ENCODE measurements around the gene STIMATE. TPM values are rescaled to one million over a fixed set of nuclear protein-coding genes. Genes with fewer than 3 reads are reported as not detected.

STIMATE gene
- total RNA-seq, 1 experiment from 2014 or later: 15.7 TPM

DNA sequence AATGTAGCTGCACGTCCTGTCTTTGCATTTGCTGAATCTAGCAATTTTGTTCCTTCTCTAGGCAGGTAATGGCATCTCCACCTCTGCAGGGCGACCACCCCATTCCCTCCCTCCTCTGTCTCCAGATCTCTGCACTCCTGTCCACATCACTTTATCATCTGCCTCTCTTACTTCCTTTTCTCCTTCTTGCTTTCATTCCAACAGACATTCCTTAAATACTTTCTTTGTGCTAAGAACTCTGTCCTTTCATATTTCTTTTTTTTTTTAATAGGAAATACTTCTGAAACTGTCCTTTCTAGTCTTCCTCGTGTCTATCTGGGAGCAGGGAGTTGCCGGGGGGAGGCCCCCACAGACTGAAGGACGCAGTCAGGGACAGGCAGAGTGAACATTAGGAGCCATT, 95.5 kb downstream of the STIMATE start:
- BruUV-seq (replicated peaks): no TSS peak
- ChIA-PET CTCF (no interaction called here), POLR2A (no interaction called here)
- Histone ChIP-seq H3K4me1 (ENCODE audit: control insufficient read depth, insufficient read depth, low read length) (no peaks in the 10 kb centered on the region), H3K27ac (ENCODE audit: low read length) (no peak overlapping the region), H3K36me3 (ENCODE audit: control insufficient read depth, insufficient read depth, low read length) (no peaks in the 10 kb centered on the region), H3K27me3 (ENCODE audit: control insufficient read depth, insufficient read depth, low read length) (no peaks in the 10 kb centered on the region), H3K4me3 (ENCODE audit: low read depth in 2 of 2, low read length in 2 of 2) (no peak overlapping the region), H3K9me3 (ENCODE audit: control insufficient read depth, insufficient read depth, low read depth, low read length) (no peaks in the 10 kb centered on the region)
- in situ Hi-C loops (cut with HindIII; ENCODE audit: low pct_unique_long_range_greater_than_20kb, low sequenced_read_pairs) (no loop called here), intact Hi-C loops (cut with micrococcal nuclease; ENCODE audit: unreplicated experiment) (no loop called here)
- DNase-seq (ENCODE audit: low read depth, low spot score) (no peak), ATAC-seq (no peak)
- no peak for TF ChIP-seq SIN3A (IDR thresholded peaks at IDR 0.05; ENCODE audit: borderline replicate concordance, insufficient read depth, low read depth, low read length)
- TF ChIP-seq, protein P1, sequence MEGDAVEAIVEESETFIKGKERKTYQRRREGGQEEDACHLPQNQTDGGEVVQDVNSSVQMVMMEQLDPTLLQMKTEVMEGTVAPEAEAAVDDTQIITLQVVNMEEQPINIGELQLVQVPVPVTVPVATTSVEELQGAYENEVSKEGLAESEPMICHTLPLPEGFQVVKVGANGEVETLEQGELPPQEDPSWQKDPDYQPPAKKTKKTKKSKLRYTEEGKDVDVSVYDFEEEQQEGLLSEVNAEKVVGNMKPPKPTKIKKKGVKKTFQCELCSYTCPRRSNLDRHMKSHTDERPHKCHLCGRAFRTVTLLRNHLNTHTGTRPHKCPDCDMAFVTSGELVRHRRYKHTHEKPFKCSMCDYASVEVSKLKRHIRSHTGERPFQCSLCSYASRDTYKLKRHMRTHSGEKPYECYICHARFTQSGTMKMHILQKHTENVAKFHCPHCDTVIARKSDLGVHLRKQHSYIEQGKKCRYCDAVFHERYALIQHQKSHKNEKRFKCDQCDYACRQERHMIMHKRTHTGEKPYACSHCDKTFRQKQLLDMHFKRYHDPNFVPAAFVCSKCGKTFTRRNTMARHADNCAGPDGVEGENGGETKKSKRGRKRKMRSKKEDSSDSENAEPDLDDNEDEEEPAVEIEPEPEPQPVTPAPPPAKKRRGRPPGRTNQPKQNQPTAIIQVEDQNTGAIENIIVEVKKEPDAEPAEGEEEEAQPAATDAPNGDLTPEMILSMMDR (IDR thresholded peaks at IDR 0.05): no peak
- no peak for TF ChIP-seq POLR2AphosphoS5 (IDR thresholded peaks at IDR 0.05; ENCODE audit: low read depth, low read length)
- TF ChIP-seq TCF7L2 (IDR thresholded peaks at IDR 0.05; ENCODE audit: low read depth, low read length): no peak
- TF ChIP-seq, protein P2, sequence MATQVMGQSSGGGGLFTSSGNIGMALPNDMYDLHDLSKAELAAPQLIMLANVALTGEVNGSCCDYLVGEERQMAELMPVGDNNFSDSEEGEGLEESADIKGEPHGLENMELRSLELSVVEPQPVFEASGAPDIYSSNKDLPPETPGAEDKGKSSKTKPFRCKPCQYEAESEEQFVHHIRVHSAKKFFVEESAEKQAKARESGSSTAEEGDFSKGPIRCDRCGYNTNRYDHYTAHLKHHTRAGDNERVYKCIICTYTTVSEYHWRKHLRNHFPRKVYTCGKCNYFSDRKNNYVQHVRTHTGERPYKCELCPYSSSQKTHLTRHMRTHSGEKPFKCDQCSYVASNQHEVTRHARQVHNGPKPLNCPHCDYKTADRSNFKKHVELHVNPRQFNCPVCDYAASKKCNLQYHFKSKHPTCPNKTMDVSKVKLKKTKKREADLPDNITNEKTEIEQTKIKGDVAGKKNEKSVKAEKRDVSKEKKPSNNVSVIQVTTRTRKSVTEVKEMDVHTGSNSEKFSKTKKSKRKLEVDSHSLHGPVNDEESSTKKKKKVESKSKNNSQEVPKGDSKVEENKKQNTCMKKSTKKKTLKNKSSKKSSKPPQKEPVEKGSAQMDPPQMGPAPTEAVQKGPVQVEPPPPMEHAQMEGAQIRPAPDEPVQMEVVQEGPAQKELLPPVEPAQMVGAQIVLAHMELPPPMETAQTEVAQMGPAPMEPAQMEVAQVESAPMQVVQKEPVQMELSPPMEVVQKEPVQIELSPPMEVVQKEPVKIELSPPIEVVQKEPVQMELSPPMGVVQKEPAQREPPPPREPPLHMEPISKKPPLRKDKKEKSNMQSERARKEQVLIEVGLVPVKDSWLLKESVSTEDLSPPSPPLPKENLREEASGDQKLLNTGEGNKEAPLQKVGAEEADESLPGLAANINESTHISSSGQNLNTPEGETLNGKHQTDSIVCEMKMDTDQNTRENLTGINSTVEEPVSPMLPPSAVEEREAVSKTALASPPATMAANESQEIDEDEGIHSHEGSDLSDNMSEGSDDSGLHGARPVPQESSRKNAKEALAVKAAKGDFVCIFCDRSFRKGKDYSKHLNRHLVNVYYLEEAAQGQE (IDR thresholded peaks at IDR 0.05; ENCODE audit: insufficient read depth in 1 of 2, low read depth in 2 of 2, low read length in 1 of 2): no peak

DNA sequence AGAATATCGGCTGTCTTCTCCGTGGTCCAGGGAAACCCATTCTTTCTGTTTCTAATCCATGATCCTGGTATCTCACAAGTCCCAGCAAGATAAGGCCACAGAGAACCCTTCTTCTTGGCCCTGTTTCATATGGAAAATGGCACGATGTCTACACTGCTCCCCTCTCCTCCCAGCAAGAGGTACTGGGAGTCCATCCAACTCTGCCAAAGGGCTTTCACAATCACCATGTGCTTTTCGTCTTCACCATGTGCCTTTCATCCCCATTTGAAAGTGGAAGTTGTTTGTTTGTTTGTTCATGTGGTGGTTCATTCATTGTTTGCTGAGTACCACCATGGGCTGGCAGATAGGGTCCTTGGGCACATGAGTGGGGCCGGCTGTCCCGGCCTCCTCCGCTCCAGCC, 97.3 kb downstream of the STIMATE start:
- DNase-seq (ENCODE audit: low read depth, low spot score): no peak
- TF ChIP-seq POLR2AphosphoS5 (IDR thresholded peaks at IDR 0.05; ENCODE audit: low read depth, low read length) (no peak), TCF7L2 (IDR thresholded peaks at IDR 0.05; ENCODE audit: low read depth, low read length) (no peak), SIN3A (IDR thresholded peaks at IDR 0.05; ENCODE audit: borderline replicate concordance, insufficient read depth, low read depth, low read length) (no peak)
- TF ChIP-seq, protein P2 (IDR thresholded peaks at IDR 0.05; ENCODE audit: insufficient read depth in 1 of 2, low read depth in 2 of 2, low read length in 1 of 2): no peak
- TF ChIP-seq, protein P1 (IDR thresholded peaks at IDR 0.05): no peak
- in situ Hi-C loops (cut with HindIII; ENCODE audit: low pct_unique_long_range_greater_than_20kb, low sequenced_read_pairs): no loop called here
- no peaks in the 10 kb centered on the region for H3K36me3 ChIP-seq (ENCODE audit: control insufficient read depth, insufficient read depth, low read length)
- no peak overlapping the region for H3K27ac ChIP-seq (ENCODE audit: low read length)
- no peaks in the 10 kb centered on the region for H3K27me3 ChIP-seq (ENCODE audit: control insufficient read depth, insufficient read depth, low read length)
- no TSS peak for BruUV-seq (replicated peaks)
- no peak overlapping the region for H3K4me3 ChIP-seq (ENCODE audit: low read depth in 2 of 2, low read length in 2 of 2)
- CTCF ChIA-PET: interaction anchor here (0.7 kb wide), 1 partner anchor 21 kb away, joined by 4 read pairs; no protein-coding TSS in a partner anchor
- ATAC-seq: no peak
- intact Hi-C loops (cut with micrococcal nuclease; ENCODE audit: unreplicated experiment): no loop called here
- H3K4me1 ChIP-seq (ENCODE audit: control insufficient read depth, insufficient read depth, low read length): no peaks in the 10 kb centered on the region
- POLR2A ChIA-PET: no interaction called here
- H3K9me3 ChIP-seq (ENCODE audit: control insufficient read depth, insufficient read depth, low read depth, low read length): no peaks in the 10 kb centered on the region

Data from Panc1 (cell line).